ENCODE data around the gene ZNF320.
"Not testable (repeated sequence)": the region's sequence is repeated elsewhere in the genome, so short reads cannot be mapped to it uniquely, and the experiment has no call there.

ZNF320 gene

DNA sequence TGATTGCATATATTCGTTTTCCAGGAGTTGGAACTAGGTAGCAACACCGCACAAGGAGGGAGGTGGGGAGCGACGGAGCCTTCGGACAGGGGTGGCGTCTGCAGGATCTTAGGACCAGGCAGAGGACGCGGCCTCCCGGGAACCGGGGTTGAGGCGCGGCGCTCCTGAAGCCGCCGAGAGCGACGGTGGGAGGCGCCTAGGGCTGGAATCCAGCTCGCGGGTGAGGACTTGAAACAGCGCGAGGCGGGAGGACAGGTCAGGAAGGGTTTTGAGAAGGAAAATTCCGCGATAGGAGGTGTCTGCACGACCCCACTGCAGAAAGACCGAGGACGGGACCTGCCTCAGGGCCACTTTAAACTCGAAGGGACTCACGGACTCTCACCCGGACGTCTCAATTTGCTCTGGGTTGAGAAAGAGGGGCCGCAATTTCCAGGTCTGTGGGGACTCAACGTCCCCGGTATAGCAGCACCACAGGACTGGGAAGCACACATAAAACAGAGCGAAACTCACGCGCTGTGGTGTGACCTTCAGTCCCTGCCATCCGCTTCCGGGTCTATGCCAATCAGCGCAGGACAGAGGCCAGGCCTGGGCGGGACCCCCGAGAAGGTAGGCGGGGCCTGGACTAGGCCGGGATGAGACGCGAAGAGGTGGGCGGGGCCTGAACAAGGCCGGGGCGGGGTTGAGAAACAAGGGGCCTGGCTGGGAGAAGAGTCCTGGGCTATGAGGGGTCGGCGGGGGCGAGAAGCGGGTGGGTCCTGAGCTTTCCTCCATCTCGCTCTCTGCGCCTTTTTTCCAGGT, at the start of gene ZNF320:
Gene ZNF320, minus strand, starts transcription at position 498 of the 798 bp plus-strand sequence. CDS start 7,380 bp downstream, outside the sequence.
- in situ Hi-C loops (cut with MboI; ENCODE audit: low pct_unique_long_range_greater_than_20kb, low sequenced_read_pairs), result no loop called here
- DNase-seq, result no peak

DNA sequence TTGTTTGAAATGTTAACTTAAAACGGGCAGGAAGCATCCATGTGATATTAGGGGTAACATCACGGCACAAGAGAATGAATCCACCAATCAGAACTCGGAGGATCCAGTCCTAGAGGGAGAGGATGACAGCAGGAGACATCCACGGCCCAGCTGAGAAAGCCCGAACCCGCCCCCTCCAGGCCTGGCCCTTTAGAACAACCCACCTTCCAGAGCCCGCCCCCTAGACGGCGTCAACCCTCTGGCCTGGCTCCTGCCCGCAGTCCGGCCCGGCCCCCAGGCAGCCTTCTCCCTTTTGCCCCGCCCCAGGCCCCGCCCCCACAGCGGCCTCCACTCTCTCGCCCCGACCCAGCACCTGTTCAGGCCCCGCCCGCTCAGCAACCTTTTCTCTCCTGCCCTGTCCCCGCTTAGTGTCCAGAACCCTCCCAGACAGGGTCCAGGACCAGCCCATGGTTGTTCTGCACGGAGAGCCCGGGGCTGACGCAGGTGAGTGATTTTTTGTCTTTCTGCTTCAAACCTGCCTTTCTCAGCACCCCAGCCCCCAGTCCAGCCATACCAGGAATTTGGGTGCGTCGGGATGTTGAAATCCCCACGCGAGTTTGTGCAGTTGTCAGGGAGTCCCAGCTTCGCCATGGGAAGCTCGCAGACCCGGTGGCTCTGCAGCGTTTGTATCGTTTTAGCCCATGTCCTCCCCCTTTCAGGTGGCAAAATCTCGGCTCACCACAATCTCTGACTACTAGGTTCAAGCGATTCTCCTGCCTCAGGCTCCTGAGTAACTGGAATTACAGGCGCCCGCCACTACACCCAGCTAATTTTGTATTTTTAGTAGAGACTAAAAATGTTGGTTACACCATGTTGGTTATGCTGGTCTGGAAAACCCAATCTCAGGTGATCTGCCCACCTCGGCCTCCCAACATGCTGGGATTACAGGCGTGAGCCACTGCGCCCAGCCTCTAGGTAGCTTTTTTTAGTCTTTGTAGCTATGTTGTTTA, 49.2 kb upstream of the ZNF320 start:
- DNase-seq, result no peak
- in situ Hi-C loops (cut with MboI; ENCODE audit: low pct_unique_long_range_greater_than_20kb, low sequenced_read_pairs), result no loop called here

- DNase-seq, result no peak
- in situ Hi-C loops (cut with MboI; ENCODE audit: low pct_unique_long_range_greater_than_20kb, low sequenced_read_pairs), result no loop called here
Measured at GRCh38 chr19:52945652-52946321, 48.4 kb upstream of the ZNF320 start.

GRCh38 chr19:52944703-52945493, 47.5 kb upstream of the ZNF320 start:
- DNase-seq; in situ Hi-C loops (cut with MboI; ENCODE audit: low pct_unique_long_range_greater_than_20kb, low sequenced_read_pairs): not testable (repeated sequence)

DNA sequence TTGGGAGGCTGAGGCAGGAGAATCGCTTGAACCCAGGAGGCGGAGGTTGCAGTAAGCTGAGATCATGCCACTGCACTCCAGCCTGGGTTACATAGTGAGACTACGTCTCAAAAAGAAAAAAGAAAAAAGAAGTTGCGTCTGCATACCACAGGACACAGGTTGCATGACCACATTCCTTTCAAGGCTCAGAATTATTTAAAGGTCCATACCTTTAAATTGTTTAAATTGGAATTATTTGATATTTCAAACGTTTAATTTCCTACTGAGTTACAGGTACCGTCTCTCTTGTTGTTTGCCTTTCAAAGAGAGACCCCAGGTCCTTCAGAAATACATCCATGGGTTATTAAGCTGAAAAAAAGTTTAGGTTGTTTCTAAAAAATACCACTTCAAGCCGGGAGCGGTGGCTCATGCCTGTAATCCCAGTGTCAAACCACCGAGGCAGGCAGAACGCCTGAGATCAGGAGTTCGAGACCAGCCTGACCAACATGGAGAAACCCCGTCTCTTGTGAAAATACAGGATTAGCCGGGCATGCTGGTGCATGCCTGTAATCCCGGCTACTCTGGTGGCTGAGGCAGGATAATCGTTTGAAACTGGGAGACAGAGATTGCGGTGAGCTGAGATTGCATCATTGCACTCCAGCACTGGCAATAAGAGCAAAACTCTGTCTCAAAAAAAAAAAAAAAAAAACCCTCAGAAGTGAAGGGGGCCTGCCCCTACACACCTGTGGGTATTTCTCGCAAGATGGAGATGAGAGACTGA, 46.6 kb upstream of the ZNF320 start:
- in situ Hi-C loops (cut with MboI; ENCODE audit: low pct_unique_long_range_greater_than_20kb, low sequenced_read_pairs), result no loop called here
- DNase-seq, result no peak

DNA sequence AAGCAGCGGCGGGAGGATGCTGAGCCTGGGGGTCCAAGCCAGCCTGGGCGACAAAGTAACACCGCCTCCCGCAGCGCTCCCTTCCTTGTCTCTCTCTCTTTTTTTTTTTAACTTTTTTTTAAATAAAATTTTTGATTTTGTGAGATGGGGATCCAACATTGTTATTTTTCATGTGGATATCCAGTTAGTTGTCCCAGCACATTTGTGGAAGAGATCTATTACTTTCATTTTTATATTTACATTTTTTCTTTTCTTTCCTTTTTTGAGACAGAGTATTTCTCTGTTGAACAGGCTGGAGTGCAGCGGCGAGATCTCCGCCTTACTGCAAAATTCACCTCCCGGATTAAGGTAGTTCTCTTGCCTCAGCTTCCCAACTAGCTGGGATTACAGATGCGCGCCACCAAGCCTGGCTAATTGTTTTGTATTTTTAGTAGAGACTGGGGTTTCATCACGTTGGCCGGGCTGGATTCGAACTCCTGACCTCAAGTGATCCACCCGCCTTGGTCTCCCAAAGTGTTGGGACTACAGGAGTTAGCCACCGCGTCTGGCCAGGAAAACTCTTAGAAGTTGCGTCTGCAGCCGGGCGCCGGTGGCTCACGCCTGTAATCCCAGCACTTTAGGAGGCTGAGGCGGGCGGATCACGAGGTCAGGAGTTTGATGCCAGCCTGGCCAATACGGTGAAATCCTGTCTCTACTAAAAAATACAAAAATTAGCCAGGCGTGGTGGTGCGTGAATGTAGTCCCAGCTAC, 45.9 kb upstream of the ZNF320 start:
- DNase-seq, result no peak
- in situ Hi-C loops (cut with MboI; ENCODE audit: low pct_unique_long_range_greater_than_20kb, low sequenced_read_pairs), result no loop called here

DNA sequence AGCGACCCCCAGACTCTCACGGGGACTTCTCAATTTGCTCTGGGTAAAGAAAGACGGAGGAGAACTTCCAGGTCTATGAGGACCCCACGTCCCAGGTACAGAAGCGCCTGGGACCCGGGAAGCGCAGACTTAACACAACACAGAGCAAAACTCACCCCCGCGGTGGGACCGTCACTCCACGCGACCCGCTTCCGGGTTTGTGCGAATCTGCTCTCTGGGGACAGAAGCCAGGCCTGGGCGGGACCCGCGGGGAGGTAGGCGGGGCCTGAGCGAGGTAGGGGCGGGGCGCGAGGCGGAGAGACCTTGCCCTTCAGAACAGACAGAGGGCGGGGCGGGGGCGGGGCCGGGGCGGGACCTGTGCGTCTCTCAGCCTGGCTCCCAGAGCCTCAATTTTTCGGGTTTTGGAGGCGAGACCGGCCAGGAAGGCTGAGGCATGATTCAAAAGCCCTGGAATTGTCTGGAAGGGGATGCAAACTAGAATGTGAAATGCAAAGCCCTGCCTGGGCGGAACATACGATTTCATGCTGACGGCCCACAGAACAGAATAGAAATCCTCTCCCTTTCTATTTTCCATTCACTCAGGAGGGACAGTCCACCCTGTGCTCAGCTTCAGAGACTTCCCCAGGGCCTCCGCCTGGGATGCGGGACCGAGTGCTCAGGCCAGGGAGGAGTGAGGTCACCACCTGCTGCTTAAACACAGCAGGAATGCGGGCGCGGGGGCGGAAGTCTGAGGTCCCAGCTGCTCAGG, 45.1 kb upstream of the ZNF320 start:
- peak; percentile 93 for DNase-seq
- in situ Hi-C loops (cut with MboI; ENCODE audit: low pct_unique_long_range_greater_than_20kb, low sequenced_read_pairs), result no loop called here

GRCh38 chr19:52941941-52942385, 44.5 kb upstream of the ZNF320 start:
- in situ Hi-C loops (cut with MboI; ENCODE audit: low pct_unique_long_range_greater_than_20kb, low sequenced_read_pairs), result no loop called here
- DNase-seq, result no peak

DNA sequence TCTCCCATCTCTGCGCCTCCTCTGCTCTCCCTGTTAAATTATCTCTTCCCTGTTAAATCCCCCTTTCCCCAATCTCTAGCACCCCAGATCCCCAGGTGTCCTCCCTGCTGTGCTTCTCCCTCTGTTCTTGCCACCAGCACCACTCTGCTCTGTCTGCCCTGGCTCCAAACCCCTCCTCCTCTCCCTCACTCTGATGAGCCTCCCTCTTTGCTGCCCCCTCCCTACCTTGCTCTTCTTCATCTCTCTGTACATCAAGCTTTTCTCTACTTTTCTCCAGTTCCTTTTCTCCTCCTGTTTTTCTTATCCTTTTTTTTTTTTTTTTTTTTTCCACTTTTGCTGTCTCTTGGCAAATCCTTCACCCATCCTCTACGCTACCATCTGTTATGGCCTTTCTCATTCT, 44.1 kb upstream of the ZNF320 start:
- peak; percentile 9 for DNase-seq
- in situ Hi-C loops (cut with MboI; ENCODE audit: low pct_unique_long_range_greater_than_20kb, low sequenced_read_pairs), result not testable (repeated sequence)

GRCh38 chr19:52940905-52941304, 43.5 kb upstream of the ZNF320 start:
- in situ Hi-C loops (cut with MboI; ENCODE audit: low pct_unique_long_range_greater_than_20kb, low sequenced_read_pairs); DNase-seq: not testable (repeated sequence)

DNA sequence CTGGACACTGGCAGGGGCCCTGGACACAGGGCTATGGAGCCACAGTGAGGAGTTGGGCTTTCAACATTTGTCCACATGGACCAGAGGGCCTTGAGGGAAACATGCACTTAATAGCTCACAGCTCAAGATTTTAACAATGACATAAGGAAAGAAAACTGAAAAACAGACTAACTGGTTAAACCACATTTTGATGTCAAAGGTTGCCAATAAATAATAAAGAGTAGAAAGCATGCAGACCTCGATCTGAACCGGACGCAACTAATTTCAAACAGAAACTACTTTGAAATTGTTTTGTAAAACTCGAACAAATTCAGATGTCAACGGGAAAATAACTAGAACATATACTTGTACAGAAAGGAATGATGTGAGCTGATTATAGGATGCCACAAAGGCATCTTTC, 41.3 kb upstream of the ZNF320 start:
- no peak for DNase-seq
- in situ Hi-C loops (cut with MboI; ENCODE audit: low pct_unique_long_range_greater_than_20kb, low sequenced_read_pairs), result no loop called here

DNA sequence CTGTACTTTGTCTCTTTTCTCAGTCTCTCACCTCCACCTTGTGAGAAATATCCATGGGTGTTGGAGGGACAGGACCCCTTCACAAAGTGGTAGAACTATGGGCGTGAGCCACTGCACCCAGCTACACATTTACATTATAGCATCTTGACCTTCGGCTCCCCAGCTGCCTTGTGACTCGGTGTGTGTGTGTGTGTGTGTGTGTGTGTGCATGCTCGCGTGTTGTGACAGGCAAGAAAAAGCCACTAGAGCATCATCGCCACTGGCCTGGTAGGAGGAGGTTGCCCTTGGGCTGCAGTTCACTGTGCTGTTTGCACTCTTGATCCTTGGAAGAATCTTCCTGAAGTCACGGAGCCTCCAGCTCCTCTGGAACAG, 39.5 kb upstream of the ZNF320 start:
- DNase-seq, result no peak
- in situ Hi-C loops (cut with MboI; ENCODE audit: low pct_unique_long_range_greater_than_20kb, low sequenced_read_pairs), result no loop called here

DNA sequence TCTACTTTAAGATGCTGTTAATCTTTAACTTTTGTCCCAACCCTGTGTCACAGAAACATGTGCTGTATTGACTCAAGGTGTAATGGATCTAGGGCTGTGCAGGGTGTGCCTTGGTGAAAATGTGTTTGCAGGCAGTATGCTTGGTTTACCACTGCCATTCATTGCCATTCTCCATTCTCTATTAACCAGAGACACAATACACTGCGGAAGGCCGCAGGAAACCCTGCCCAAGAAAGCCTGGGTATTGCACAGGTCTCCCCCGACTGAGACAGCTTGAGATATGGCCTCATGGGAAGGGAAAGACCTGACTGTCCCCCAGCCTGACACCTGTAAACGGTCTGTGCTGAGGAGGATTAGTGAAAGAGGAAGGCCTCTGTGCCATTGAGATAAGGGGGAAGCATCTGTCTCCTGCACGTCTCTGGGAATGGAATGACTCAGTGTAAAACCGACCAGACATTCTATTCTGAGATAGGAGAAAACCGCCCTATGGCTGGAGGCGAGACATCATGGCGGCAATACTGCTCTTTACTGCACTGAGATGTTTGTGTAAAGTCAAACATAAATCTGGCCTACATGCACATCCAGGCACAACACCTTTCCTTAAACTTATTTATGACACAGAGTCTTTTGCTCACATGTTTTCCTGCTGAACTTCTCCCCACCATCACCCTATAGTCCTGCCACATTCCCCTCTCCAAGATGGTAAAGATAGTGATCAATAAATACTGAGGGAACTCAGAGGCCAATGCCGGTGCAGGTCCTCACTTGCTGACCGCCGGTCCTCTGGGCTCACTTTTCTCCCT, 38.9 kb upstream of the ZNF320 start:
- peak; percentile 87 for DNase-seq
- in situ Hi-C loops (cut with MboI; ENCODE audit: low pct_unique_long_range_greater_than_20kb, low sequenced_read_pairs), result no loop called here

DNA sequence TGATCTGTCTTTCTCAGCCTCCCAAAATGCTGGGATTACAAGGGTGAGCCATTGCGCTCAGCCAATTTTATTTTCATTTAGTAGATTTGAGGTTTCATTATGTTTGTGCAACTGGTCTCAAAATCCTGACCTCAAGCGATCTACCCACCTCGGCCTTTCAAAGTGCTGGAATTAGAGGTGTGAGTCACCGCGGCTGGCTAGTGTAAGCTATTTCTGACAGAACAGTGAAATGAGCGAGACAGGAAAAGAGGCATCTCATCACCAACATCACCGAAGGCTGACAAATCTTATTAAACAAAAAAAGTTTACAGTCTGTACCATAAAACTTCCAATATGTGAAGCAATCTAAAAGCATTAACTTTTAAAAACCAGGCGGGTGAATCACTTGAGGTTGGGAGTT, 38.0 kb upstream of the ZNF320 start:
- no peak for DNase-seq
- in situ Hi-C loops (cut with MboI; ENCODE audit: low pct_unique_long_range_greater_than_20kb, low sequenced_read_pairs), result no loop called here

- in situ Hi-C loops (cut with MboI; ENCODE audit: low pct_unique_long_range_greater_than_20kb, low sequenced_read_pairs); DNase-seq: not testable (repeated sequence)
Measured at GRCh38 chr19:52924641-52925040, 27.2 kb upstream of the ZNF320 start.
